HG03139 (cell line): ENCODE data around the gene CAPN8.

Experiments used
- ATAC-seq: cut with Tn5 transposase; IDR thresholded peaks from one replicate; pipeline ENCODE4 v1.9.1; 2021; ENCODE audit not compliant: unreplicated experiment

CAPN8 gene

GRCh38 chr1:223620297-223620897 is 45.1 kb downstream of the CAPN8 start:
- no peak for ATAC-seq

- no peak for ATAC-seq
Observed at GRCh38 chr1:223618680-223619079, 46.8 kb downstream of the CAPN8 start.

GRCh38 chr1:223617323-223618070 is 48.0 kb downstream of the CAPN8 start:
- ATAC-seq, result no peak

- no peak for ATAC-seq
Observed at GRCh38 chr1:223616586-223616985, 48.9 kb downstream of the CAPN8 start.

GRCh38 chr1:223611936-223612335 is 53.6 kb downstream of the CAPN8 start:
- no peak for ATAC-seq

GRCh38 chr1:223609977-223610376 is 55.5 kb downstream of the CAPN8 start:
- no peak for ATAC-seq

- ATAC-seq, result no peak
Observed at GRCh38 chr1:223609066-223609465, 56.4 kb downstream of the CAPN8 start.

GRCh38 chr1:223558512-223558911 is 107.0 kb downstream of the CAPN8 start:
- ATAC-seq, result no peak

GRCh38 chr1:223557130-223557475 is 108.4 kb downstream of the CAPN8 start:
- no peak for ATAC-seq

- peak; percentile 81 for ATAC-seq
Observed at GRCh38 chr1:223556414-223557129, 108.9 kb downstream of the CAPN8 start.

- no peak for ATAC-seq
Observed at GRCh38 chr1:223553957-223554356, 111.5 kb downstream of the CAPN8 start.

GRCh38 chr1:223551610-223552009 is 113.9 kb downstream of the CAPN8 start:
- no peak for ATAC-seq

- ATAC-seq, result no peak
Observed at GRCh38 chr1:223549740-223550139, 115.8 kb downstream of the CAPN8 start.

GRCh38 chr1:223547316-223548114 is 118.0 kb downstream of the CAPN8 start:
- no peak for ATAC-seq

GRCh38 chr1:223545343-223545742 is 120.2 kb downstream of the CAPN8 start:
- no peak for ATAC-seq

GRCh38 chr1:223543560-223543959 is 121.9 kb downstream of the CAPN8 start:
- no peak for ATAC-seq

- no peak for ATAC-seq
Observed at GRCh38 chr1:223542831-223543230, 122.7 kb downstream of the CAPN8 start.

- no peak for ATAC-seq
Observed at GRCh38 chr1:223540485-223541106, 124.9 kb downstream of the CAPN8 start.

- no peak for ATAC-seq
Observed at GRCh38 chr1:223539750-223540149, 125.8 kb downstream of the CAPN8 start.

GRCh38 chr1:223538981-223539380 is 126.5 kb downstream of the CAPN8 start:
- ATAC-seq, result no peak

- ATAC-seq, result no peak
Observed at GRCh38 chr1:223535319-223535718, 130.2 kb downstream of the CAPN8 start.
